AG10803 (cell line): ENCODE measurements around the gene OSTM1.

Source experiments
- DNase-seq: peaks from one replicate; pipeline ENCODE4 v3.0.0; 2010; ENCODE audit warnings: low read depth
- H3K4me3 ChIP-seq: 2 replicates; pipeline ENCODE4 v1.5.1; 2011; ENCODE audit warnings: mild to moderate bottlenecking, low read length, control low read depth
- CTCF ChIP-seq: conservative IDR thresholded peaks from 2 replicates; pipeline ENCODE4 v1.5.1; 2011; ENCODE audit warnings: mild to moderate bottlenecking, low read length, control low read depth, inconsistent platforms

OSTM1 gene

GRCh38 chr6:108078191-108078590 is 3.6 kb upstream of the OSTM1 start:
- no peak for DNase-seq
- H3K4me3 ChIP-seq, result no peak overlapping the region
- TF ChIP-seq CTCF, result no peak

- TF ChIP-seq CTCF, result no peak
- peak overlapping the region; percentile 95 for H3K4me3 ChIP-seq
- DNase-seq, result no peak
Observed at GRCh38 chr6:108074057-108074358, 533 bp downstream of the OSTM1 start.

- no peak for DNase-seq
- no peak overlapping the region for H3K4me3 ChIP-seq
- no peak for TF ChIP-seq CTCF
Observed at GRCh38 chr6:108071736-108072276, 2.7 kb downstream of the OSTM1 start.

GRCh38 chr6:108068618-108069017 is 5.9 kb downstream of the OSTM1 start:
- H3K4me3 ChIP-seq, result no peak overlapping the region
- no peak for TF ChIP-seq CTCF
- no peak for DNase-seq

- TF ChIP-seq CTCF, result no peak
- no peak overlapping the region for H3K4me3 ChIP-seq
- DNase-seq, result no peak
Observed at GRCh38 chr6:108068182-108068581, 6.4 kb downstream of the OSTM1 start.

- H3K4me3 ChIP-seq, result no peak overlapping the region
- no peak for DNase-seq
- no peak for TF ChIP-seq CTCF
Observed at GRCh38 chr6:108052706-108053105, 21.8 kb downstream of the OSTM1 start.

- no peak for DNase-seq
- TF ChIP-seq CTCF, result no peak
Observed at GRCh38 chr6:108051481-108051880, 23.1 kb downstream of the OSTM1 start.

More at GRCh38 chr6:108051481-108051880, 23.1 kb downstream of the OSTM1 start:
- no peak overlapping the region for H3K4me3 ChIP-seq
